ENCODE results near the gene NPFFR1. TPM values are rescaled to one million over a fixed set of nuclear protein-coding genes. Genes with fewer than 3 reads are reported as not detected.

NPFFR1 gene
- total and polyA plus RNA-seq, 10 of the 15 experiments (the other 5 are each of a cell fraction or from before 2014, with no cell fraction given), result 0.03 TPM; not detected in 9

DNA sequence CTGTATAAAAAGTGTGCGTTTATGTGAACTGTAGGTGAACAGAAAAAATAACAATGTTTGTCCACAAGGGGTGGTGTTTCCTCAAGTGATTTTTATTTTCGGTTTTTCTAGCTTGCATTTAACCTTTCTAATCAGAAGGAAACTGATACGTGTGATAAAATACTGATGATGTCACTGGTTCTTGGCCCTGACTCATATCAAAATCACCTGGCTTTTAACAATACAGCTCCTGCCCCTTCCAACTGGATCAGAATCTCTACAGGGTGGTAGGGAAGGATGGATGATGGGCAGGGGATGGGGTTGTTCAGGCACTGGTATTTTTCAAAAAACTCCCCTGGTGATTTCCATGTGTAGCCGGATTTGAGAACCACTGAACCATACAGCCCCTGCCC is 10.9 kb downstream of the NPFFR1 start:
- no peaks in the 10 kb centered on the region for H3K27me3 ChIP-seq (replicated peaks in 1 of 2; ENCODE audit: control insufficient read depth in 2 of 2, insufficient read depth in 2 of 2, low read length in 1 of 2)
- no peaks in the 10 kb centered on the region; the same call in 2 of the 3 replicates for H3K9me3 ChIP-seq (replicated peaks; ENCODE audit: control insufficient read depth, insufficient read depth, low read length)
- WGBS (ENCODE audit: insufficient coverage, insufficient replicate concordance, low lambda C conversion rate, missing lambda C conversion rate), result 0% methylated on average over 4 of the region's 4 CpGs
- H4K20me1 ChIP-seq (ENCODE audit: control insufficient read depth, insufficient read depth), result no peaks in the 10 kb centered on the region
- BruUV-seq (replicated peaks), result no TSS peak
- peaks cover 31% of the 10 kb centered on the region for H3K4me1 ChIP-seq (ENCODE audit: control insufficient read depth, insufficient read depth, low read length)
- peak; percentile 74 for DNase-seq (ENCODE audit: low read depth, low spot score)
- peak overlapping the region; percentile 40 for H3K27ac ChIP-seq (ENCODE audit: control insufficient read depth, insufficient read depth)
- intact Hi-C loops (cut with micrococcal nuclease; ENCODE audit: unreplicated experiment) (loop anchor here (2.0 to 5.0 kb wide), 4 partner anchors 41 to 92 kb away; partner anchors contain the start of gene PPA1), in situ Hi-C loops (cut with MboI) (loop anchor here (5.0 kb wide), 1 partner anchor 84 kb away; no protein-coding TSS in a partner anchor)
- peak; percentile 89 for FAIRE-seq
- CTCF ChIA-PET, result interaction anchor here (0.6 to 18.7 kb wide), 20 partner anchors 8 to 126 kb away, joined by 3 to 756 read pairs (median 9); partner anchors contain the start of genes PPA1 and TYSND1
- no peaks in the 10 kb centered on the region for H3K79me2 ChIP-seq (ENCODE audit: control insufficient read depth, insufficient read depth, low read length)
- peak overlapping the region; percentile 57 for H3K4me2 ChIP-seq (ENCODE audit: control insufficient read depth, insufficient read depth)
- H3K36me3 ChIP-seq (ENCODE audit: control insufficient read depth in 2 of 2, insufficient read depth in 2 of 2, low read length in 1 of 2), result no peaks in the 10 kb centered on the region
- peak; percentile 85 for ATAC-seq
- POLR2A ChIA-PET, result interaction anchor here (1.0 to 3.6 kb wide), 5 partner anchors 20 to 91 kb away, joined by 3 to 20 read pairs (median 5); no protein-coding TSS in a partner anchor
- H3K9ac ChIP-seq (ENCODE audit: control insufficient read depth, insufficient read depth, low read length), result no peak overlapping the region
- RAD21 ChIA-PET (ENCODE audit: unreplicated experiment), result interaction anchor here (0.9 to 8.2 kb wide), 12 partner anchors 12 to 126 kb away, joined by 3 to 90 read pairs (median 10); partner anchors contain the start of genes NPFFR1, PPA1 and TYSND1
- SMC1A ChIA-PET (ENCODE audit: uncharacterized antibody, unreplicated experiment), result interaction anchor here (0.8 to 12.9 kb wide), 17 partner anchors 9 to 115 kb away, joined by 3 to 274 read pairs (median 7); no protein-coding TSS in a partner anchor
- no peak overlapping the region for H3K4me3 ChIP-seq
- H2AFZ ChIP-seq (ENCODE audit: control insufficient read depth, low read depth, low read length), result peak overlapping the region; percentile 78
- TF ChIP-seq JUND (IDR thresholded peaks at IDR 0.05; ENCODE audit: low read depth, low read length), result 0 out of 2 replicates have a peak, but pooled peaks have one; percentile 37
- no peak for TF ChIP-seq USF2 (IDR thresholded peaks at IDR 0.05; ENCODE audit: borderline replicate concordance, low read depth, low read length)
- no peak for TF ChIP-seq YBX1 (IDR thresholded peaks at IDR 0.05)
- no peak for TF ChIP-seq HCFC1 (IDR thresholded peaks at IDR 0.05; ENCODE audit: low read length)
- no peak for TF ChIP-seq SMAD5 (IDR thresholded peaks at IDR 0.05; ENCODE audit: low read depth)
- peak; percentile 84 for TF ChIP-seq IKZF1 (conservative IDR thresholded peaks at IDR 0.05)
- no peak for TF ChIP-seq MTA3 (IDR thresholded peaks at IDR 0.05; ENCODE audit: borderline replicate concordance, low read length)
- no peak for TF ChIP-seq CHD4 (IDR thresholded peaks at IDR 0.05)
- TF ChIP-seq ZBED1 (IDR thresholded peaks at IDR 0.05; ENCODE audit: borderline replicate concordance), result no peak
- TF ChIP-seq NFXL1 (IDR thresholded peaks at IDR 0.05; ENCODE audit: borderline replicate concordance), result no peak
- TF ChIP-seq, protein P1, sequence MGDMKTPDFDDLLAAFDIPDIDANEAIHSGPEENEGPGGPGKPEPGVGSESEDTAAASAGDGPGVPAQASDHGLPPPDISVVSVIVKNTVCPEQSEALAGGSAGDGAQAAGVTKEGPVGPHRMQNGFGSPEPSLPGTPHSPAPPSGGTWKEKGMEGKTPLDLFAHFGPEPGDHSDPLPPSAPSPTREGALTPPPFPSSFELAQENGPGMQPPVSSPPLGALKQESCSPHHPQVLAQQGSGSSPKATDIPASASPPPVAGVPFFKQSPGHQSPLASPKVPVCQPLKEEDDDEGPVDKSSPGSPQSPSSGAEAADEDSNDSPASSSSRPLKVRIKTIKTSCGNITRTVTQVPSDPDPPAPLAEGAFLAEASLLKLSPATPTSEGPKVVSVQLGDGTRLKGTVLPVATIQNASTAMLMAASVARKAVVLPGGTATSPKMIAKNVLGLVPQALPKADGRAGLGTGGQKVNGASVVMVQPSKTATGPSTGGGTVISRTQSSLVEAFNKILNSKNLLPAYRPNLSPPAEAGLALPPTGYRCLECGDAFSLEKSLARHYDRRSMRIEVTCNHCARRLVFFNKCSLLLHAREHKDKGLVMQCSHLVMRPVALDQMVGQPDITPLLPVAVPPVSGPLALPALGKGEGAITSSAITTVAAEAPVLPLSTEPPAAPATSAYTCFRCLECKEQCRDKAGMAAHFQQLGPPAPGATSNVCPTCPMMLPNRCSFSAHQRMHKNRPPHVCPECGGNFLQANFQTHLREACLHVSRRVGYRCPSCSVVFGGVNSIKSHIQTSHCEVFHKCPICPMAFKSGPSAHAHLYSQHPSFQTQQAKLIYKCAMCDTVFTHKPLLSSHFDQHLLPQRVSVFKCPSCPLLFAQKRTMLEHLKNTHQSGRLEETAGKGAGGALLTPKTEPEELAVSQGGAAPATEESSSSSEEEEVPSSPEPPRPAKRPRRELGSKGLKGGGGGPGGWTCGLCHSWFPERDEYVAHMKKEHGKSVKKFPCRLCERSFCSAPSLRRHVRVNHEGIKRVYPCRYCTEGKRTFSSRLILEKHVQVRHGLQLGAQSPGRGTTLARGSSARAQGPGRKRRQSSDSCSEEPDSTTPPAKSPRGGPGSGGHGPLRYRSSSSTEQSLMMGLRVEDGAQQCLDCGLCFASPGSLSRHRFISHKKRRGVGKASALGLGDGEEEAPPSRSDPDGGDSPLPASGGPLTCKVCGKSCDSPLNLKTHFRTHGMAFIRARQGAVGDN (IDR thresholded peaks at IDR 0.05), result peak; percentile 60; the same call in 1 of the 2 replicates
- no peak for TF ChIP-seq RFX5 (IDR thresholded peaks at IDR 0.05; ENCODE audit: low read depth, low read length)
- TF ChIP-seq SMARCA5 (IDR thresholded peaks at IDR 0.05), result no peak
- TF ChIP-seq, protein P2, sequence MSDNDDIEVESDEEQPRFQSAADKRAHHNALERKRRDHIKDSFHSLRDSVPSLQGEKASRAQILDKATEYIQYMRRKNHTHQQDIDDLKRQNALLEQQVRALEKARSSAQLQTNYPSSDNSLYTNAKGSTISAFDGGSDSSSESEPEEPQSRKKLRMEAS (IDR thresholded peaks at IDR 0.05; ENCODE audit: low read depth, low read length), result no peak
- TF ChIP-seq, protein P3, sequence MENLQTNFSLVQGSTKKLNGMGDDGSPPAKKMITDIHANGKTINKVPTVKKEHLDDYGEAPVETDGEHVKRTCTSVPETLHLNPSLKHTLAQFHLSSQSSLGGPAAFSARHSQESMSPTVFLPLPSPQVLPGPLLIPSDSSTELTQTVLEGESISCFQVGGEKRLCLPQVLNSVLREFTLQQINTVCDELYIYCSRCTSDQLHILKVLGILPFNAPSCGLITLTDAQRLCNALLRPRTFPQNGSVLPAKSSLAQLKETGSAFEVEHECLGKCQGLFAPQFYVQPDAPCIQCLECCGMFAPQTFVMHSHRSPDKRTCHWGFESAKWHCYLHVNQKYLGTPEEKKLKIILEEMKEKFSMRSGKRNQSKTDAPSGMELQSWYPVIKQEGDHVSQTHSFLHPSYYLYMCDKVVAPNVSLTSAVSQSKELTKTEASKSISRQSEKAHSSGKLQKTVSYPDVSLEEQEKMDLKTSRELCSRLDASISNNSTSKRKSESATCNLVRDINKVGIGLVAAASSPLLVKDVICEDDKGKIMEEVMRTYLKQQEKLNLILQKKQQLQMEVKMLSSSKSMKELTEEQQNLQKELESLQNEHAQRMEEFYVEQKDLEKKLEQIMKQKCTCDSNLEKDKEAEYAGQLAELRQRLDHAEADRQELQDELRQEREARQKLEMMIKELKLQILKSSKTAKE (IDR thresholded peaks at IDR 0.05; ENCODE audit: low read depth, poor library complexity, severe bottlenecking), result peak; percentile 47
- no peak for TF ChIP-seq STAT1 (conservative IDR thresholded peaks at IDR 0.05)
- TF ChIP-seq BRCA1 (IDR thresholded peaks at IDR 0.05; ENCODE audit: low read depth, low read length), result no peak
